Activated naive CD4-positive, alpha-beta T cell treated with anti-CD3 and anti-CD28 coated beads, Interleukin-2, amount 50 U/mL, for 16 hours (primary cell): ENCODE data around the gene P2RY8.
"Not testable (repeated sequence)": the region's sequence is repeated elsewhere in the genome, so short reads cannot be mapped to it uniquely, and the experiment has no call there.

Experiments used
- DNase-seq: peaks from one replicate; pipeline ENCODE4 v3.0.0-alpha.2; 2020

The P2RY8 gene

GRCh38 chrX:1442016-1442665 lies 94.8 kb downstream of the P2RY8 start:
- no peak for DNase-seq

DNA sequence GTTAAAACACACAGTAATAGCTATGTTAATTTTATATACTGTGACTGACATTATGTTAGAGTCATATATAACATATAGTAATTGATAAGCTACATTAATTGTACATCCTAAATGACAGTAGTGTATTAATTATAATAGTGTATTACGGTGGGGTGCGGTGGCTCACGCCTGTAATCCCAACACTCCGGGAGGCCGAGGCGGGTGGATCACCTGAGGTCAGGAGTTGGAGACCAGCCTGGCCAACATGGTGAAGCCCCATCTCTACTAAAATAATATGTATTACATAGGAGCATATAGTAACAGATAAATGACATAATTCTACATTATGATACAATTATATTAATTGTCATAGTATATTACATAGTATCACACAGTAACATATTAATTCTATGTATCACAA lies 96.5 kb downstream of the P2RY8 start:
- no peak for DNase-seq

DNA sequence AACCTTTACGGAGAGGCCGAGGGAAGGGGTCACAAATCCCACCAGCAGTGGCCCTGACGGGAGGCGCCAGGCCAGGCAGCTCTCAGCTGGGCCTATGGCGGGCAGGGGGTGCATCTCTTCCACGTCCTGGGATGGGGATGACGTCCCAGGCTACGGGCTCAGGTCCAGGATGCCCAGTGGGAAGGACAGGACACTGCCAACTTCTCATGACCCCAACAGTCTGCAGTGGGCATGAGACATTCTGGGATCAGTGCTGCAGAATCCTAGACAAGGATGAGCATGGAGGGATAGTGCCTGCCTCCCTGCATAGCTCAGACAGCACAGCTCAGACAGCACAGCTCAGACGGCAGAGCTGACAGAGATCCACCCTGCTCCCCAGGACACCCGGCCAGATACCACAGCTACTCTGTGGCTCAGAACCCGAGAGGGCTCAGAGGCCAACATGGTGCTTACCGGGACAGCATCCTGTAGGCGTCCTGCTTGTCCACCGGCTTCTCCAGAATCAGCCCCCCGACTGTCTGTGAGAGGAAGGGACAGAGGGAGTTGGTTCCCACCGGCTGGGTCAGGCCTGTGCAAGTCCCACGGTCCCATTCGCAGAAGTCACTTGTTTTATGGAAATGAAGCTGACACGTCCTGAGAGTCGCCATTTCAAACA lies 101.6 kb downstream of the P2RY8 start:
- no peak for DNase-seq

DNA sequence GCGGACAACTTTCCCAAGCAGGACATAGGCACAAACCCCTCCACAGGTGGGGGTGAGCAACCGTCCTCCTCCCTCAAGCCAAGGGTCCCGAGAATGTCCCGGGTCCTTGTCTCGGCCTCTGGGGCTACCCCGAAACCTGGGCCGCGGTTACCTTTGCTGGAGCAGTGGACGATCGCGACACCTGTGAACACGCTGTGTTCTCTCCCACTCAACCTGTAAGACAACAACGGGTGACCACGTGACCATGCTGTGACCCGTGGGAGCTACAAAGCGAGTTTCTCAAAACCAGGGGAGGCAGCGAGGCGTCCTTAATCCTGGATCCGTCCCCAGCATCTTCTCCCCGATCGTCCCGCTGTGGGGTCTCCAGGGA lies 102.1 kb downstream of the P2RY8 start:
- DNase-seq: no peak

- DNase-seq: no peak
Observed at GRCh38 chrX:1433646-1434357, 103.2 kb downstream of the P2RY8 start.

DNA sequence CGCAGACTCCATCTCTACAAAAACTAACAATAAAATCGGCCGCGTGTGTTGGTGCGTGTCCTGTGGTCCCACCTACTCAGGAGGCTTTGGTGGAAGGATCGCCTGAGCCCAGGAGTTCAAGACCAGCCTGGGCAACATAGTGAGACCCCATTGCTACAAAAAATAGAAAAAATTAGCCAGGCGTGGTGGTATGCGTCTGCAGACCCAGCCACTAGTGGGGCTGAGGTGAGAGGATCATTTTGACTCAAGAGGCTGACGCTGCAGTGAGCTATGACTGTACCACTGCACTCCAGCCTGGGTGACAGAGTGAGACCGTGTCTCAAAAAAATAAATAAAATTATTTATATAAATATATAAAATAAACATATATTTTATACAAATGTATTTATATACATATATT lies 106.5 kb downstream of the P2RY8 start:
- no peak for DNase-seq

DNA sequence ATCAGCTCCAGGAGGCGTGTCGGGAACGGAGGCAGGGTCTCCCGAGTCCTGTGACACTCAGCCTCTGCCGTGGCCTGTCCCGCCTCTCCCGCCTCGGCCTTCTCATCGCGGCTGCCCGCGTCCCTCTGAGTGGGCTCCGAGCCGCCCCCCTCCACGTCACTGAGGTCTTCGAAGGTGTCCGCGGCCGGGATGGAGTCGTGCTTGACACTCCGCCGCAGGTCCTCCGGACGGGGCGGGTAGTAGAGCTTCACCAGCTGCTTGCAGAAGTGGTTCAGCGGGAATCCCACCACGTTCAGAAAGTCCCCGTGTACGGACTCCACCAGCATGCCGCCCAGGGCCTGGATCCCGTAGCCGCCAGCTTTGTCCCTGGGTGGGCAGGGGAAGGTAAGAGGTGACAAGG lies 109.2 kb downstream of the P2RY8 start:
- DNase-seq: no peak

DNA sequence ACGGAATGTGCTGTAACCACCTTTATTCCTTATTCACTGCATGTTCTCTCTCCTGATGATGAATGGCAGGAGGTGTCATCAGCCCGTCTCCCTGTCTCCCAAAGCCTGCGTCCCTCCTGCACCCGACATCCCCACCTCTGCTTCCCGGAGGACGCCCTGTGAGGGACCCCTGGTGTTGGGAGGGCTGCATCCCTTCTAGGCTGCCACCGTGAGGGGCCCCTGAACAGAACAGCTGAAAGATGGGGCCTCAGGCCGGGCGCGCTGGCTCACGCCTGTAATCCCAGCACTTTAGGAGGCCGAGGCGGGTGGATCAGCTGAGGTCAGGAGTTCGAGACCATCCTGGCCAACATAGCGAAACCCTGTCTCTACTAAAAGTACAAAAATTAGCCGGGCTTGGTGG lies 110.7 kb downstream of the P2RY8 start:
- not testable (repeated sequence) for DNase-seq

DNA sequence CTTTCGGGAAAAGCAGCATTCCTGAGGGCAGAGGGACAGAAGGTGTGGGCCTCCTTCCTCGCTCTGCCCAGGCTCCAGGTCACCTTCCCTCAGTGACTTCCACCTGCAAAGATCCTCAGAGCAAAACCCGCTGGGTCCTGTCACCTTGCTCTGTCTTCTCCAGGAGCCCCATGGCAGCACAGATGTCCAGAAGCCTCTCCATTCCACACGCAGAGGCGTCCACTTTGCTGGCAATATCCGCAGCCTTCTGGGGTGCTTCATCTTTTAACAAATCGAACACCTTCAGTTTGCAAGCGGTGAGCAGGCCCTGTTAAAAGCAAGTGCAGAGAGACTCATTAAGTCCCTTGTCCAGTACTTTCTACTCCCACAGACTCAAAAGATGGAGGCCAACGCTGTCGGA lies 111.6 kb downstream of the P2RY8 start:
- DNase-seq: no peak

GRCh38 chrX:1424147-1424851 lies 112.7 kb downstream of the P2RY8 start:
- DNase-seq: no peak

- DNase-seq: no peak
Observed at GRCh38 chrX:1423215-1423614, 113.8 kb downstream of the P2RY8 start.

- DNase-seq: no peak
Observed at GRCh38 chrX:1422135-1422465, 114.9 kb downstream of the P2RY8 start.

- no peak for DNase-seq
Observed at GRCh38 chrX:1421433-1422134, 115.4 kb downstream of the P2RY8 start.

GRCh38 chrX:1420371-1420770 lies 116.6 kb downstream of the P2RY8 start:
- no peak for DNase-seq

DNA sequence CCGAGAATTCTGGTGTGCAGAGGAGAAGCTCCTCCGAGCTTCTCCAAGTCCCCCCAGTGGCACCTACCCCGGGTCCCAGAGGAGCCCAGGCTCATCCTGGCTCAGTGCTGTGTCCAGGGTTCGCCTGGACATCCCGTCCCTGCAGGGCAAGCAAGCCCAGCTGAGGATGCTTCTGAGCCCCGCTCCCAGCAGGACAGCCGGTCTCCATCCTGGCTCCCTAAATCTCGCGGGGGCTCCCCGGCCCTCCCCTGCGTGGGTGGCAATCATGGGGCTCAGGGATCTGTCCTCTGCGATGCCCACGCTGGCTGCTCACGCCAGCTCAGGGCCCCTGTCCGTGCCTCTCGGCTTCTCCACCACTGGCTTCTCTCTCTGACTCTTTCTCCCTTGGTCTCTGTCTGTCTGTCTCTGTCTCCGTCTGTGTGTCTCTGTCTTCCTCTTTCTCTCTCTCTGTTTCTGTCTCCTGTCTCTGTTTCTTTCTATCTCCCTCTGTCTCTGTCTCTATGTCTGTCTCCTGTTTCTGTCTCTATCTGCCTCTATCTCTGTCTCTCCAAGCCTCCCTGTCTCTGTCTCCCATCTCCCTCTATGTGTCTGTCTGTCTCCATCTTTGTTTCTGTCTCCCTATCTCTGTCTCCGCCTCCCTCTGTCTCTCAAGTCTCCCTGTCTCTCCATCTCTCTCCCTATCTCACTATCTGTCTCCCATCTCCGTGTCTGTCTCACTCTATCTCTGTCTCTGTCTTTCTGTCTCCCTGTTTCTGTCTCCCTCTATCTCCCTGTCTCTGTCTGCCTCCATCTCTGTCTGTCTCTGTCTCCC lies 117.2 kb downstream of the P2RY8 start:
- DNase-seq: no peak

DNA sequence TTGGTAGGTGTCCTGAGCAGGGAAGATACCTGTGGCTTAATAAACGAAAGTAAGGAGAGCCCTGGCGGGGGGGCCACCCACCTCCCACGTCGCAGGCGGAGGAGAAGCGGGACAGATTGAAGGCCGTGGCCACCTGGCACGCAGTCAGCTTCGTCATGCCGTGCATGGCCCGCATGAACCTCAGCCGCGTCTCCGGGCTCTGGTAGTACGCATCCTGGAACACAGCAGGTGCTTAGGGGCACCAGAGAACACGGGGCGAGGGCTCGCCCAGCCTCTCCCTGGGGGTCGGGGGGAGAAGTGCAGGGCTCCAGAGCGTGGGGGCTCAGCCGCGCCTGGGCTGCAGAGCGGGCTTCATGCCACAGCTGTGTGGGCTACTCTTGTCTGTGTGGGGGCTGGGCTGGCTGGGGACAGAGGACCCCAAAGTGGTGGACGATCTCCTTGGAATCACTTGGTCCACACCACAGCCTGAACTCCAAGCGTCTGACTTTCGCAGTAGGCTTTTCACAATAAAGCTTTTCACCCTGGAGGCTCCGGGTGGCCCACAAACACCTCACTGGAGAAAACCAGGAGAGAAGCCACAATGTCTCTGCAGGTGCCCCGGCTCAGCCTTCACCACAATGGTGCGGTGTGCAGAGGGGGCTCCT lies 118.0 kb downstream of the P2RY8 start:
- no peak for DNase-seq

DNA sequence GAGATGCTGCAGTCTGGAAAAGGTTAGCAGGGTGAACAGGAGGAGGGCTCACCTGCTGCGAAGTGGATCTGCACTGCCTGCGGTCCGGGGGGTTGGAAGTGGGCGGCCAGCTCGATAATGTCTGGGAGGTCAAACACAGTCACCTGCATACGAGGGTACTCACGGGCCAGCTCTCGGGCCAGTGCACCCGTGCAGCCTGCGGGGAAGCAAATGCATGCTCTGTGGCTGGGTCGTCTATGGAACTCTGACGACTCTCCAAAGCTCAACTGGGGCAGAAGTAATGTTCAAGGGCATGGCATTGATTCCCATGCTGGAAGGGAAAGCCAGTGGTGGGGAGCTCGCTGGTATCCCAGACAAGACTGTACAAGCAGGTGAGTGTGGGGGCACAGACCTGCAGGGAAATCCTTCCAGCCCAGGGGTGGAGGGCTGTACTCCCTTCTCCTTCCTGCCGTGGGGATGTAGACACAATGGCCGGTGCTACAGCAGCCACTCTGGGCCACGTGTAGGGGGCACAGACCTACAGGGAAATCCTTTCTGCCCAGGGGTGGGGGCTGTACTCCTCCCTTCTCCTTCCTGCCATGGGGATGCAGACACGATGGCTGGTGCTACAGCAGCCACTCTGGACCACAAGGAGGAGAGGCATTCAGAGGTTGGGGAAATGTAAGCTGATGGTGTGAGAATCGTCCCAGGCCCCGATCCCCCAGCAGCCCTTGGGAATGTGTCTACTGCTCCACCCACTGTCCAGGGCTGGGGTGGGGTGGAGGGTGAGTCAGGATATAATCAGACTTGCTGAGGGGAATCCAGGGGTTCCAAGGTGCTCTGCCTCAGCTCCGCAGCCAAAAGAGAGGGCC lies 118.8 kb downstream of the P2RY8 start:
- no peak for DNase-seq

- DNase-seq: no peak
Observed at GRCh38 chrX:1416965-1417760, 119.8 kb downstream of the P2RY8 start.

- no peak for DNase-seq
Observed at GRCh38 chrX:1416327-1416784, 120.6 kb downstream of the P2RY8 start.
